HFFc6 (cell line): Measurements from ENCODE around the gene SKA1. TPM values are rescaled to one million over a fixed set of nuclear protein-coding genes. Genes with fewer than 3 reads are reported as not detected.

Experiments used
- DNase-seq: peaks from one replicate; pipeline ENCODE4 v3.0.0-alpha.2; 2018
- H3K27ac Mint-ChIP-seq: 2 replicates; pipeline ENCODE4 v1.8.0; 2020; ENCODE audit warnings: mild to moderate bottlenecking, mixed read lengths
- H3K27me3 Mint-ChIP-seq: 2 replicates; pipeline ENCODE4 v1.8.0; 2021; ENCODE audit warnings: mild to moderate bottlenecking, moderate library complexity, mixed read lengths; ENCODE audit not compliant: insufficient read depth
- H3K36me3 Mint-ChIP-seq: 2 replicates; pipeline ENCODE4 v1.8.0; 2021; ENCODE audit warnings: low read depth, mixed read lengths
- H3K4me1 Mint-ChIP-seq: 2 replicates; pipeline ENCODE4 v1.8.0; 2020; ENCODE audit warnings: low read depth, mixed read lengths
- H3K4me3 Mint-ChIP-seq: 2 replicates; pipeline ENCODE4 v1.8.0; 2020; ENCODE audit warnings: mild to moderate bottlenecking, moderate library complexity, mixed read lengths
- H3K9me3 Mint-ChIP-seq: 2 replicates; pipeline ENCODE4 v1.8.0; 2020; ENCODE audit warnings: mild to moderate bottlenecking, mixed read lengths
- total RNA-seq, 6 experiments: library from RNA; stranded (reverse); fragmentation: NEBNext Ultra II Directional; extraction: Animal tissue kit (Norgen Biotek cat#: 25700); gene quantifications; 2 replicates in 1 of 6; 3 replicates in 5 of 6; pipeline ENCODE4 v1.2.3, GENCODE V29; 2021
- TF ChIP-seq, protein P1 (sequence below): fragments of 200-600 bp; sonication (generic); IDR thresholded peaks from 2 replicates; pipeline ENCODE4 v1.5.0; 2021; ENCODE audit warnings: antibody characterized with exemption, mild to moderate bottlenecking

The SKA1 gene
- total RNA-seq, 6 experiments from 2014 or later = 8.2 to 18.0 (median 15.7) TPM

DNA sequence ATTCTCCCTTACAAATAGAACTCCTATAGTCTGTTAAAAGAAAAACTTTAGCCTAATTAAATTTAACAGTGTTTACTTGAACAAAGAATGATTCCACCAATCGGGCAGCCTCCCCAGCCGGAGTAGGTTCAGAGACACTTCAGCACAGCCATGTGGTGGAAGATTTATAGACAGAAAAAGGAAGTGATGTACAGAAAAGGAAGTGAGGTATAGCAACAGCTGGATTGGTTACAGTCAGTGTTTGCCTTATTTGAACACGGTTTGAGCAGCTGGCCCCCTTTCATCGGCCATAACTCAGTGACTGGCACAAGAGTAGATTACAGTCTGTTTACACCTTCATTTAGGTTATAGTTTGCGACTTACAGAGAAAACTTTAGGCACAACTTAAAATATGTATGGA lies 2.1 kb upstream of the SKA1 start:
- peaks cover 16% of the 10 kb centered on the region for H3K9me3 Mint-ChIP-seq
- no peak overlapping the region for H3K27ac Mint-ChIP-seq
- no peak overlapping the region for H3K4me3 Mint-ChIP-seq
- DNase-seq = no peak
- H3K4me1 Mint-ChIP-seq = peaks cover 24% of the 10 kb centered on the region
- peaks cover 9% of the 10 kb centered on the region; the same call in 1 of the 2 replicates for H3K36me3 Mint-ChIP-seq
- TF ChIP-seq, protein P1, sequence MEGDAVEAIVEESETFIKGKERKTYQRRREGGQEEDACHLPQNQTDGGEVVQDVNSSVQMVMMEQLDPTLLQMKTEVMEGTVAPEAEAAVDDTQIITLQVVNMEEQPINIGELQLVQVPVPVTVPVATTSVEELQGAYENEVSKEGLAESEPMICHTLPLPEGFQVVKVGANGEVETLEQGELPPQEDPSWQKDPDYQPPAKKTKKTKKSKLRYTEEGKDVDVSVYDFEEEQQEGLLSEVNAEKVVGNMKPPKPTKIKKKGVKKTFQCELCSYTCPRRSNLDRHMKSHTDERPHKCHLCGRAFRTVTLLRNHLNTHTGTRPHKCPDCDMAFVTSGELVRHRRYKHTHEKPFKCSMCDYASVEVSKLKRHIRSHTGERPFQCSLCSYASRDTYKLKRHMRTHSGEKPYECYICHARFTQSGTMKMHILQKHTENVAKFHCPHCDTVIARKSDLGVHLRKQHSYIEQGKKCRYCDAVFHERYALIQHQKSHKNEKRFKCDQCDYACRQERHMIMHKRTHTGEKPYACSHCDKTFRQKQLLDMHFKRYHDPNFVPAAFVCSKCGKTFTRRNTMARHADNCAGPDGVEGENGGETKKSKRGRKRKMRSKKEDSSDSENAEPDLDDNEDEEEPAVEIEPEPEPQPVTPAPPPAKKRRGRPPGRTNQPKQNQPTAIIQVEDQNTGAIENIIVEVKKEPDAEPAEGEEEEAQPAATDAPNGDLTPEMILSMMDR = no peak
- H3K27me3 Mint-ChIP-seq = peaks cover 3% of the 10 kb centered on the region; the same call in 1 of the 2 replicates

DNA sequence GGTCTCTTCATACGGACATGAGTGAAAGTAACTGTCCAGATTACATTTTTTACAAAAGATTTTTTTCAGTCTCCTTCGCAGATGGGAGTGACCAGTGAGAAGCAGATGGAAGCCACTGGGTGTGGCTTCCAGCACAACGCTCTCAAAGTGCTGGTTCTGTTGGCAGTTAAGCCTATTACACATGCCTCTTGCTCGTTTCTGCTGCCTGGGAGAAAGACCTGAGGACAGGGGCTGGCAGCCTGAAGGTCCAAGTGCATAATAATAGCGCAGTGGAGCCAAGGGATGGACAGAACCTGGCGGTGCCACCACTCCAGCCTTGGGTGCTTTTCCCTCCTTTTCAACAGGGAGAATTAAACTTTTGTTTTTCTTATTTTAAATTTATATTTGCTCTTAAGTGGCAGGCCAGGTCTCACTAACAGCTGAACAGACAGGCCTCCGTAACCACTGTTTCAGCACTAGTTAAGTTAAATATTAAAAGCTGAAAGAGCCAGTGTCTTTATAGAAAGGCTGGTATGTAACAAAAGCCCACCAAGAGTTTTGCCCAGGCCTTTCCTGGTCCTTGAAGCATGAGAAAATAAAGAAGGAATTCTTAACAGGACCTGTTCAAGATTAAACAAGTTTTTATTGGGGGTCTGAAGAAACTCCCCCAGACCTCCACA lies 1.2 kb upstream of the SKA1 start:
- Mint-ChIP-seq H3K9me3 (peaks cover 16% of the 10 kb centered on the region), H3K4me1 (peaks cover 24% of the 10 kb centered on the region)
- no peak for DNase-seq

DNA sequence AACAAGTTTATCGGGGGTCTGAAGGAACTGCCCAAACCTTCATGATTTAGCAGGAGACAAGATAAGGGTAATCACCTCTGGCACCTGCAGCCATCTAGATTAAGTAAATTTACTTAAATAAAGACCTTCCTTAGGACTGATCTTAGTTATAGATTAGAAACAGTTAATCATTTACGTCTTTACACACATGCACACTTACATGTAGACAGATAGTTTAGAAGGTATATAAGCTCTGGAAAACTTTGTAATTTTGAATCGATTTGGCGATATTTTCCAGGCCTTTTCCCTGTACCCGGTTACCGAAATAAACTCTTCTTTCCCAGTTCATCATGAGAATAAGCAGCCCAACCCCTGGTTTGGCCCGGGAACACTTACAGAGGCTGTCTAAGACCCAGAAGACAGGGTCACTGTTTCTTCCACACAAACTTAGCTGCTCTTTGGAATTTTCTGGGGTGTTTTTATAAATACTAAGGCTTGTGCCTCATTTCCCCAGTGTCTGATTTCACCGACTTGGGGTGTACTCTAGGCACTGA lies 560 bp upstream of the SKA1 start:
- H3K9me3 Mint-ChIP-seq = peaks cover 12% of the 10 kb centered on the region
- H3K27ac Mint-ChIP-seq = peak overlapping the region; percentile 69
- DNase-seq = no peak
- peaks cover 9% of the 10 kb centered on the region; the same call in 1 of the 2 replicates for H3K36me3 Mint-ChIP-seq
- H3K4me1 Mint-ChIP-seq = peaks cover 24% of the 10 kb centered on the region
- peak overlapping the region; percentile 92 for H3K4me3 Mint-ChIP-seq
- TF ChIP-seq, protein P1 = no peak
- peaks cover 3% of the 10 kb centered on the region; the same call in 1 of the 2 replicates for H3K27me3 Mint-ChIP-seq

More for the DNA sequence above, 1.2 kb upstream of the SKA1 start:
- TF ChIP-seq, protein P1 = no peak
- Mint-ChIP-seq H3K4me3 (no peak overlapping the region; the same call in 1 of the 2 replicates), H3K27me3 (peaks cover 3% of the 10 kb centered on the region; the same call in 1 of the 2 replicates), H3K27ac (no peak overlapping the region), H3K36me3 (peaks cover 9% of the 10 kb centered on the region; the same call in 1 of the 2 replicates)

DNA sequence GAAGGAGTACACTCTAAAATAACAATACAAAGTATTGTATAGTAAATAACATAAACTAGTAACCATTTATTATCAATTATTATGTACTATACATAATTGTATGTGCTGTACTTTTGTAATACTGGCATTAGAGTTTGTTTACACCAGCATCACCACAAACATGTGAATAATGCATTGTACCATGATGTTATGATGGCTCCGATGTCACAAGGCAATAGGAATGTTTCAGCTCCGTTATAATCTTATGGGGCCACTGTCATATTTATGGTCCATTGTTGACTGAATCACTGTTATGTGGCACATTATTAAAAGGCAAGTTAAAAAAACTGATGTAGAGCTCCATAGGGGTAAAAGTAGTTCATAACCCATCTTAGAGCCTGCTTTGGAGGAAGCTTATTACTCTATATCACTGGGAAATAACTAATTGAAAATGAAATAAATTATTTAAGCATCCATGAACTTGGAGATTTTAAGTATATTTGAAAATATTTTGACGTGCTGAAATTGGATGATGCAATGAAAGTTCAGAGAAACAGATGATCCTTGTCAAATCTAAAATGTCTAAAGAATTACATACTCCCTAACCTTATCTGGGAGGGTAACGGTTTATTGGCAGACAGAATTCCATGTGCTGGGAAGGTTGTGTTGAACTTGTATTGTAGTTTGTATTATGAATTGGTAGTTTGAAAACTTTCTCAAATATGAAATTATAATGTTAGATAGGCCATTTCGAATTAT lies 2.4 kb downstream of the SKA1 start:
- TF ChIP-seq, protein P1 = no peak
- Mint-ChIP-seq H3K4me3 (no peak overlapping the region; the same call in 1 of the 2 replicates), H3K4me1 (peaks cover 24% of the 10 kb centered on the region), H3K36me3 (no peaks in the 10 kb centered on the region), H3K27ac (no peak overlapping the region), H3K9me3 (no peaks in the 10 kb centered on the region), H3K27me3 (no peaks in the 10 kb centered on the region)
- DNase-seq = no peak

DNA sequence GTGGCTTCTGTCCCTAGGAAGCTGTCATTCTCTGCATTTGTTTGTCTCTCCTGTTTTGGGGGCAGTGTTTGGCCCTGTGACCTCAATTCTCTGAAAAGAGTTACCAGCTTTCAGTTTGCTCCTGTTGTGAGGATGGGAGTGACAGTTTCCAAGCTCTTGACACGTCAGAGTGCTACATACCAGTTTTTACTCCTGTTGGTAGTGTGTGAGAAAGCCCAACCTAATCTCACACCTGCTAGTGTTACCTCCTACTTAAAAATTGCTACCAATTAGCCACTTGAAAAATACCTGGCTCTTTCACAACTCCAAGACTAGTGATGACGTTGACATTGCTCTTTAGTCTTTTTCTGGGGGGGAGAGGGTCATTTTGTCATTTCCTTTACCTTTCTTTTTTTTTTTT lies 14.1 kb downstream of the SKA1 start:
- Mint-ChIP-seq H3K27me3 (no peaks in the 10 kb centered on the region), H3K36me3 (peaks cover 5% of the 10 kb centered on the region; the same call in 1 of the 2 replicates), H3K9me3 (no peaks in the 10 kb centered on the region), H3K4me3 (no peak overlapping the region), H3K27ac (no peak overlapping the region), H3K4me1 (no peaks in the 10 kb centered on the region)
- DNase-seq = no peak
- TF ChIP-seq, protein P1 = no peak
